ENCODE data around the gene C1orf21. TPM values are rescaled to one million over a fixed set of nuclear protein-coding genes. Genes with fewer than 3 reads are reported as not detected.

C1orf21 gene
- total RNA-seq, 2 experiments from 2014 or later = 2.6 to 6.1 TPM

DNA sequence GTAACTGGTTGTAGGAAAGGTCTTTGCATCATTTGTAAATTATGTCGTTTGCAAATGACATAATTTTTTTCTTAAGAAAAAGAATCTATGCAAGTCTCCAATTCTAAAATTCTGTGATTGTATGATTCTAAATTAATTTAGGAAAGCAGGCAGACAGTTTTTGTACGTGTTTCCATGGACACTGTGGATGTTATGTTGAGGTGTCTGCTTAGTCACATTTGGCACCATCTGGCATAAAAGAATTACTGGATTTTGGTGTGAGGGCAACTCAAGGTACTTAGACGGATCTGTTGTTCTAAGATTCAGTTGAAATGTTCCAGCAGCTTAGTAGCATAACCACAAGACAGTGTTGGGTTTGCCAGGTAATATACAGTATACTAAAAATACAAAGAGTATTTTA is 42.5 kb downstream of the C1orf21 start:
- Mint-ChIP-seq H3K4me3 (no peak overlapping the region), H3K36me3 (ENCODE audit: low read depth) (no peaks in the 10 kb centered on the region), H3K4me1 (no peaks in the 10 kb centered on the region), H3K27ac (no peak overlapping the region), H3K27me3 (peaks cover 8% of the 10 kb centered on the region), H3K9me3 (ENCODE audit: low read depth) (no peaks in the 10 kb centered on the region)
- intact Hi-C loops (cut with DNase I, micrococcal nuclease) = no loop called here
- ATAC-seq = no peak
- CTCF ChIA-PET = interaction anchor here (0.7 kb wide), 1 partner anchor 234 kb away, joined by 3 read pairs; no protein-coding TSS in a partner anchor
- DNase-seq = no peak
- POLR2A ChIA-PET = no interaction called here

DNA sequence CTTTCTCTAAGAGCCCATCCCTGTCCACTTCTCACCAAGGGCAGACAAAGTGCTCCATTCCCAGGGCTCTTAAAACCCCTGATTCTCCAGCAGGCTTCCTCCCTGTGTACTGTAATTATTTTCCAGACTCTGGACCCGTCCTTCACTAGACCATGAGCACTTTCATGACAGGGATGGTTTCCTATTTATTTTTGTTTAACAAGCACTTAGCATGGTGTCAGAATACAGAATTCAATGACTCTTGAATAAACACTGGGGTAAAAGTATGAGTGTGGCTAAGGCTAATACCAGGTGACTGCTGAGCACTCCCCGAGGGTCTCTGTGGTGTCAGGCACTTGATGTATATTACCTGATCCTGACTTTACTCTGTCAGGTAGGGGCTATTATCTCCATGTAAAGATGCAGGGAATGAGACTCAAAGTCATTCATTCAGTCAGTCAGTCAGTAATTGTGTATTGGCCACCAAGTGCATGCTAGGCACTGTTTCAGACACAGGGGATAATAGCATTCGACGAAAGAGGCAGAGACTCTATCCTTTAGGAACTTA is 47.2 kb downstream of the C1orf21 start:
- intact Hi-C loops (cut with DNase I, micrococcal nuclease) = no loop called here
- no peak for DNase-seq
- H3K9me3 Mint-ChIP-seq (ENCODE audit: low read depth) = no peaks in the 10 kb centered on the region
- H3K4me3 Mint-ChIP-seq = no peak overlapping the region
- ChIA-PET CTCF (interaction anchor here (0.7 kb wide), 1 partner anchor 230 kb away, joined by 4 read pairs; no protein-coding TSS in a partner anchor), POLR2A (no interaction called here)
- H3K27me3 Mint-ChIP-seq = peaks cover 2% of the 10 kb centered on the region
- ATAC-seq = no peak
- H3K36me3 Mint-ChIP-seq (ENCODE audit: low read depth) = no peaks in the 10 kb centered on the region
- H3K4me1 Mint-ChIP-seq = no peaks in the 10 kb centered on the region
- no peak overlapping the region for H3K27ac Mint-ChIP-seq

GRCh38 chr1:184437291-184437690 is 50.5 kb downstream of the C1orf21 start:
- CTCF ChIA-PET = no interaction called here
- Mint-ChIP-seq H3K27me3 (no peaks in the 10 kb centered on the region), H3K27ac (no peak overlapping the region), H3K9me3 (ENCODE audit: low read depth) (no peaks in the 10 kb centered on the region), H3K4me1 (no peaks in the 10 kb centered on the region), H3K36me3 (ENCODE audit: low read depth) (no peaks in the 10 kb centered on the region), H3K4me3 (no peak overlapping the region)
- no peak for DNase-seq
- POLR2A ChIA-PET = no interaction called here
- intact Hi-C loops (cut with DNase I, micrococcal nuclease) = no loop called here
- ATAC-seq = no peak

GRCh38 chr1:184438363-184438762 is 51.5 kb downstream of the C1orf21 start:
- no peak overlapping the region for H3K27ac Mint-ChIP-seq
- ChIA-PET POLR2A (interaction anchor here (0.6 kb wide), 1 partner anchor 192 kb away, joined by 6 read pairs; no protein-coding TSS in a partner anchor), CTCF (no interaction called here)
- no peaks in the 10 kb centered on the region for H3K4me1 Mint-ChIP-seq
- no peak for ATAC-seq
- H3K4me3 Mint-ChIP-seq = no peak overlapping the region
- intact Hi-C loops (cut with DNase I, micrococcal nuclease) = no loop called here
- no peaks in the 10 kb centered on the region for H3K9me3 Mint-ChIP-seq (ENCODE audit: low read depth)
- no peaks in the 10 kb centered on the region for H3K36me3 Mint-ChIP-seq (ENCODE audit: low read depth)
- DNase-seq = no peak
- H3K27me3 Mint-ChIP-seq = no peaks in the 10 kb centered on the region

DNA sequence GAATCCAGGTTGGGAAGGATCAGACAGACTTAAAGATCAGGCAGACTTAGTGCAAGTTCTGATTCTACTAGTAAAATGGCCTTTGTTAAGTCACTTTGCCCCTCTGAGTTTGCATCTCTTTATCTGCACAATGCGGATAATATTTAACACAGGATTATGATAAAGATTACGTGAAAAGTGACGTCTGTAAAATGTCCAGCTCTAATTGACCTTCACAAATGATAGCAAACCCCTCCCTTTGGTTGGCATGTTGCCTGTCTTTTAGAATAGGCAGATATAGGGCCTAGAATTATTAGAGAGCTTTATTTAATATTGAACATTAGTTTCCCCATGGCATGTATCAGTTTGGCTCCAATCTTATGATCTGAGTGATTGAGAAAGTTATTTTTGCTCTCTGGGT is 55.4 kb downstream of the C1orf21 start:
- intact Hi-C loops (cut with DNase I, micrococcal nuclease) = no loop called here
- H3K4me3 Mint-ChIP-seq = no peak overlapping the region
- ChIA-PET POLR2A (no interaction called here), CTCF (no interaction called here)
- DNase-seq = no peak
- H3K9me3 Mint-ChIP-seq (ENCODE audit: low read depth) = no peaks in the 10 kb centered on the region
- no peaks in the 10 kb centered on the region for H3K4me1 Mint-ChIP-seq
- no peaks in the 10 kb centered on the region for H3K36me3 Mint-ChIP-seq (ENCODE audit: low read depth)
- ATAC-seq = no peak
- no peaks in the 10 kb centered on the region for H3K27me3 Mint-ChIP-seq
- no peak overlapping the region for H3K27ac Mint-ChIP-seq

DNA sequence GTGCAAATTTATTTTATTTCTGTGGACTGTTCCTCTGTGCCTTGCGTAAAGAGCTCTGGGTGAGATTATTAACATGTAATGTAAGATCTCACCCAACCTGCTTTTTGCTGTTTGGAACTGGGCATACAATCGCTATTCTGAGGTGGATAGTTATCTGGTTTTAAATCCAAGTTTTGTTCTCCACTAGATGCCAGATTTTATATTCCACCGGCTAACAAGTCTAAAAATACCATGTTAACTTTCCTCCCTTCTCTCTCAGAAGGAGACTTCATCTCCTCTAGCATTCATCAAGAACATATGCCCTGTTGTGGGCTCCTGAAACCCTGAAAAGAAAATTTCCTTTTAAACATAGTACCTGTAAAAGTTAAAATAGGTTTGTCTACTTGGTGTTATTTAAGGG is 56.4 kb downstream of the C1orf21 start:
- ChIA-PET POLR2A (no interaction called here), CTCF (no interaction called here)

DNA sequence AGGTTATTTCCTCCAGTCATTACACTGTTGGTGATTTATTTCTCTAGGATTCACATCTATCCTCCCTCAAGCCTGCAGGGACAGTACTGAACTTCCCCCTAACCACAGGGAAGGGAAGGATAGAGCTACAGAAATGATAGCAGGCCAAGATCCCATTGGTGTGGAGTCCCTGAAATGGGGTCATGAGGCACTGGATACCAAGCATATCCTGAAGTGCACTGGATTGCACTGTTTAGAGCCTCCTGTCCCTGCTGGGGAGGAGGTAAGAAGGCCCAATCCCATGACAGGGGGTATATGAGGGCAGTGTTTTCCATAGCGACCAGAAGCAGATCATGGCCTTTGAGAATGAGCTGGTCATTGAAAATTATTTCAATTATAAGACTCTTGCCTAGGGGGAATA is 56.8 kb downstream of the C1orf21 start:
- intact Hi-C loops (cut with DNase I, micrococcal nuclease) = no loop called here
- H3K4me3 Mint-ChIP-seq = no peak overlapping the region
- no peaks in the 10 kb centered on the region for H3K36me3 Mint-ChIP-seq (ENCODE audit: low read depth)
- ChIA-PET CTCF (no interaction called here), POLR2A (no interaction called here)
- DNase-seq (no peak), ATAC-seq (no peak)
- no peaks in the 10 kb centered on the region for H3K9me3 Mint-ChIP-seq (ENCODE audit: low read depth)
- no peaks in the 10 kb centered on the region for H3K4me1 Mint-ChIP-seq
- H3K27ac Mint-ChIP-seq = no peak overlapping the region
- H3K27me3 Mint-ChIP-seq = no peaks in the 10 kb centered on the region

More for the DNA sequence above, 56.4 kb downstream of the C1orf21 start:
- ATAC-seq (no peak), DNase-seq (no peak)
- H3K4me1 Mint-ChIP-seq = no peaks in the 10 kb centered on the region
- no peaks in the 10 kb centered on the region for H3K36me3 Mint-ChIP-seq (ENCODE audit: low read depth)
- no peak overlapping the region for H3K4me3 Mint-ChIP-seq
- H3K27ac Mint-ChIP-seq = no peak overlapping the region
- no peaks in the 10 kb centered on the region for H3K27me3 Mint-ChIP-seq
- intact Hi-C loops (cut with DNase I, micrococcal nuclease) = no loop called here
- no peaks in the 10 kb centered on the region for H3K9me3 Mint-ChIP-seq (ENCODE audit: low read depth)

GRCh38 chr1:184445997-184446396 is 59.2 kb downstream of the C1orf21 start:
- Mint-ChIP-seq H3K27ac (no peak overlapping the region), H3K4me1 (no peaks in the 10 kb centered on the region), H3K36me3 (ENCODE audit: low read depth) (no peaks in the 10 kb centered on the region), H3K9me3 (ENCODE audit: low read depth) (no peaks in the 10 kb centered on the region), H3K4me3 (no peak overlapping the region), H3K27me3 (peaks cover 3% of the 10 kb centered on the region)
- intact Hi-C loops (cut with DNase I, micrococcal nuclease) = no loop called here
- ChIA-PET POLR2A (no interaction called here), CTCF (no interaction called here)
- no peak for DNase-seq
- no peak for ATAC-seq

- Mint-ChIP-seq H3K27me3 (peaks cover 3% of the 10 kb centered on the region), H3K4me1 (no peaks in the 10 kb centered on the region), H3K9me3 (ENCODE audit: low read depth) (no peaks in the 10 kb centered on the region), H3K36me3 (ENCODE audit: low read depth) (no peaks in the 10 kb centered on the region), H3K4me3 (no peak overlapping the region), H3K27ac (no peak overlapping the region)
- intact Hi-C loops (cut with DNase I, micrococcal nuclease) = no loop called here
- CTCF ChIA-PET = no interaction called here
- no peak for DNase-seq
- no peak for ATAC-seq
- POLR2A ChIA-PET = no interaction called here
Observed at GRCh38 chr1:184447651-184448185, 60.9 kb downstream of the C1orf21 start.

- H3K36me3 Mint-ChIP-seq (ENCODE audit: low read depth) = no peaks in the 10 kb centered on the region
- no peak overlapping the region for H3K4me3 Mint-ChIP-seq
- H3K4me1 Mint-ChIP-seq = no peaks in the 10 kb centered on the region
- ATAC-seq (no peak), DNase-seq (no peak)
- H3K9me3 Mint-ChIP-seq (ENCODE audit: low read depth) = no peaks in the 10 kb centered on the region
- ChIA-PET CTCF (no interaction called here), POLR2A (no interaction called here)
- peaks cover 3% of the 10 kb centered on the region for H3K27me3 Mint-ChIP-seq
- no peak overlapping the region for H3K27ac Mint-ChIP-seq
- intact Hi-C loops (cut with DNase I, micrococcal nuclease) = no loop called here
Observed at GRCh38 chr1:184449916-184450315, 63.1 kb downstream of the C1orf21 start.

GRCh38 chr1:184455786-184456185 is 69.0 kb downstream of the C1orf21 start:
- H3K27me3 Mint-ChIP-seq = no peaks in the 10 kb centered on the region
- H3K4me1 Mint-ChIP-seq = no peaks in the 10 kb centered on the region
- CTCF ChIA-PET = no interaction called here
- H3K4me3 Mint-ChIP-seq = no peak overlapping the region
- no peaks in the 10 kb centered on the region for H3K9me3 Mint-ChIP-seq (ENCODE audit: low read depth)
- H3K36me3 Mint-ChIP-seq (ENCODE audit: low read depth) = no peaks in the 10 kb centered on the region
- DNase-seq = no peak
- intact Hi-C loops (cut with DNase I, micrococcal nuclease) = no loop called here
- ATAC-seq = no peak
- POLR2A ChIA-PET = no interaction called here
- H3K27ac Mint-ChIP-seq = no peak overlapping the region

GRCh38 chr1:184456189-184456588 is 69.4 kb downstream of the C1orf21 start:
- no peak for ATAC-seq
- no peaks in the 10 kb centered on the region for H3K9me3 Mint-ChIP-seq (ENCODE audit: low read depth)
- intact Hi-C loops (cut with DNase I, micrococcal nuclease) = no loop called here

DNA sequence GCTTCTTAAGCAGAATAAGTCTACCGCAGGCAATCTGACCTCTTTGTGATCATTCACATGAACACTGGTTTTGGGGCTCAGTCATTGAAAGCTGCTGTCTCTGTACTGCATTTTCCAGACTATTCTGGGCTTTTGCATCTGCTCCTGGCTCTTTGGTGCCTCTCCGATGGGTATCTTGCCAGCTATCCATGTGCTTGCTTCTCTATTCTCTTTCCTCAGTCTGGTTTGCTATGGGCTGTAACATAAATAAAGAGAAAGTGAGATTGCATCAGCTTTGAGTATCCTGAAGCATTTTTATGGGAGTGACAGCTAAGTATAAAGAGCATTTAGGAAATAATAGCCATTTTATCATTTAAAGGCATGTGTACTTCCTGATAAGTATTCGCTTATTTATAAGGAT is 70.7 kb downstream of the C1orf21 start:
- DNase-seq = no peak
- POLR2A ChIA-PET = no interaction called here
- Mint-ChIP-seq H3K9me3 (ENCODE audit: low read depth) (no peaks in the 10 kb centered on the region), H3K27me3 (no peaks in the 10 kb centered on the region), H3K4me1 (no peaks in the 10 kb centered on the region), H3K36me3 (ENCODE audit: low read depth) (no peaks in the 10 kb centered on the region), H3K4me3 (no peak overlapping the region), H3K27ac (no peak overlapping the region)
- intact Hi-C loops (cut with DNase I, micrococcal nuclease) = no loop called here
- ATAC-seq = no peak
- CTCF ChIA-PET = no interaction called here

More at GRCh38 chr1:184456189-184456588, 69.4 kb downstream of the C1orf21 start:
- Mint-ChIP-seq H3K27ac (no peak overlapping the region), H3K4me1 (no peaks in the 10 kb centered on the region), H3K36me3 (ENCODE audit: low read depth) (no peaks in the 10 kb centered on the region), H3K27me3 (no peaks in the 10 kb centered on the region), H3K4me3 (no peak overlapping the region)
- no peak for DNase-seq
- ChIA-PET CTCF (no interaction called here), POLR2A (no interaction called here)

Measured in activated CD4-positive, alpha-beta T cell treated with anti-CD3 and anti-CD28 coated beads for 36 hours (primary cell).